ENCODE data around the gene RNF5. TPM values are rescaled to one million over a fixed set of nuclear protein-coding genes. Genes with fewer than 3 reads are reported as not detected.

Gene RNF5
- total and polyA plus RNA-seq, 10 of the 15 experiments (the other 5 are each of a cell fraction or from before 2014, with no cell fraction given), result 31.4 to 114 (median 62.8) TPM

DNA sequence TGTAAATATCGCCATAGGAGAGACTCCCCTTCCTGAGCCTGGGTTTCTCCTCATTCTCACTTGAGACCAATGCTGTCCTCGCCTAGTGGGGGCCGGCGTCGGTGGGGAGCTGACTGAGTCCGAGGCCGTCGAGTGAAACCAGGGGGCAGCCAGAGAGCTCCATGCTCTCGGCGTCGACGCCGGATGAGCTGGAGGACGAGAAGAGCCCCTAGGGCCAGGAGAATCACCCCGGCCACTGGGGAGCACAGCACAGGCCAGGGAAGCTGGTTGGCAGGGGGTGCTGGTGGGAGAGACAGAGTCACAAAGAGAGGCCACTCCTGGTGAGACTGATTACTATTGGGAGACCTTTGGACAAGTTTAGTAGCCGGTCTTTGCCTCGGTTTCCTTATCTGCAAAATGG is 20.7 kb downstream of the RNF5 start (continued):
- TF ChIP-seq, protein P1, sequence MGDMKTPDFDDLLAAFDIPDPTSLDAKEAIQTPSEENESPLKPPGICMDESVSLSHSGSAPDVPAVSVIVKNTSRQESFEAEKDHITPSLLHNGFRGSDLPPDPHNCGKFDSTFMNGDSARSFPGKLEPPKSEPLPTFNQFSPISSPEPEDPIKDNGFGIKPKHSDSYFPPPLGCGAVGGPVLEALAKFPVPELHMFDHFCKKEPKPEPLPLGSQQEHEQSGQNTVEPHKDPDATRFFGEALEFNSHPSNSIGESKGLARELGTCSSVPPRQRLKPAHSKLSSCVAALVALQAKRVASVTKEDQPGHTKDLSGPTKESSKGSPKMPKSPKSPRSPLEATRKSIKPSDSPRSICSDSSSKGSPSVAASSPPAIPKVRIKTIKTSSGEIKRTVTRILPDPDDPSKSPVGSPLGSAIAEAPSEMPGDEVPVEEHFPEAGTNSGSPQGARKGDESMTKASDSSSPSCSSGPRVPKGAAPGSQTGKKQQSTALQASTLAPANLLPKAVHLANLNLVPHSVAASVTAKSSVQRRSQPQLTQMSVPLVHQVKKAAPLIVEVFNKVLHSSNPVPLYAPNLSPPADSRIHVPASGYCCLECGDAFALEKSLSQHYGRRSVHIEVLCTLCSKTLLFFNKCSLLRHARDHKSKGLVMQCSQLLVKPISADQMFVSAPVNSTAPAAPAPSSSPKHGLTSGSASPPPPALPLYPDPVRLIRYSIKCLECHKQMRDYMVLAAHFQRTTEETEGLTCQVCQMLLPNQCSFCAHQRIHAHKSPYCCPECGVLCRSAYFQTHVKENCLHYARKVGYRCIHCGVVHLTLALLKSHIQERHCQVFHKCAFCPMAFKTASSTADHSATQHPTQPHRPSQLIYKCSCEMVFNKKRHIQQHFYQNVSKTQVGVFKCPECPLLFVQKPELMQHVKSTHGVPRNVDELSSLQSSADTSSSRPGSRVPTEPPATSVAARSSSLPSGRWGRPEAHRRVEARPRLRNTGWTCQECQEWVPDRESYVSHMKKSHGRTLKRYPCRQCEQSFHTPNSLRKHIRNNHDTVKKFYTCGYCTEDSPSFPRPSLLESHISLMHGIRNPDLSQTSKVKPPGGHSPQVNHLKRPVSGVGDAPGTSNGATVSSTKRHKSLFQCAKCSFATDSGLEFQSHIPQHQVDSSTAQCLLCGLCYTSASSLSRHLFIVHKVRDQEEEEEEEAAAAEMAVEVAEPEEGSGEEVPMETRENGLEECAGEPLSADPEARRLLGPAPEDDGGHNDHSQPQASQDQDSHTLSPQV (IDR thresholded peaks at IDR 0.05), result no peak
- TF ChIP-seq ZNF274 (IDR thresholded peaks at IDR 0.05; ENCODE audit: insufficient read depth, insufficient read length) (no peak), CREM (IDR thresholded peaks at IDR 0.05; ENCODE audit: low read depth) (no peak), RFX5 (IDR thresholded peaks at IDR 0.05; ENCODE audit: low read depth, low read length) (no peak)
- TF ChIP-seq, protein P2, sequence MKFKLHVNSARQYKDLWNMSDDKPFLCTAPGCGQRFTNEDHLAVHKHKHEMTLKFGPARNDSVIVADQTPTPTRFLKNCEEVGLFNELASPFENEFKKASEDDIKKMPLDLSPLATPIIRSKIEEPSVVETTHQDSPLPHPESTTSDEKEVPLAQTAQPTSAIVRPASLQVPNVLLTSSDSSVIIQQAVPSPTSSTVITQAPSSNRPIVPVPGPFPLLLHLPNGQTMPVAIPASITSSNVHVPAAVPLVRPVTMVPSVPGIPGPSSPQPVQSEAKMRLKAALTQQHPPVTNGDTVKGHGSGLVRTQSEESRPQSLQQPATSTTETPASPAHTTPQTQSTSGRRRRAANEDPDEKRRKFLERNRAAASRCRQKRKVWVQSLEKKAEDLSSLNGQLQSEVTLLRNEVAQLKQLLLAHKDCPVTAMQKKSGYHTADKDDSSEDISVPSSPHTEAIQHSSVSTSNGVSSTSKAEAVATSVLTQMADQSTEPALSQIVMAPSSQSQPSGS (IDR thresholded peaks at IDR 0.05; ENCODE audit: low read length), result no peak

DNA sequence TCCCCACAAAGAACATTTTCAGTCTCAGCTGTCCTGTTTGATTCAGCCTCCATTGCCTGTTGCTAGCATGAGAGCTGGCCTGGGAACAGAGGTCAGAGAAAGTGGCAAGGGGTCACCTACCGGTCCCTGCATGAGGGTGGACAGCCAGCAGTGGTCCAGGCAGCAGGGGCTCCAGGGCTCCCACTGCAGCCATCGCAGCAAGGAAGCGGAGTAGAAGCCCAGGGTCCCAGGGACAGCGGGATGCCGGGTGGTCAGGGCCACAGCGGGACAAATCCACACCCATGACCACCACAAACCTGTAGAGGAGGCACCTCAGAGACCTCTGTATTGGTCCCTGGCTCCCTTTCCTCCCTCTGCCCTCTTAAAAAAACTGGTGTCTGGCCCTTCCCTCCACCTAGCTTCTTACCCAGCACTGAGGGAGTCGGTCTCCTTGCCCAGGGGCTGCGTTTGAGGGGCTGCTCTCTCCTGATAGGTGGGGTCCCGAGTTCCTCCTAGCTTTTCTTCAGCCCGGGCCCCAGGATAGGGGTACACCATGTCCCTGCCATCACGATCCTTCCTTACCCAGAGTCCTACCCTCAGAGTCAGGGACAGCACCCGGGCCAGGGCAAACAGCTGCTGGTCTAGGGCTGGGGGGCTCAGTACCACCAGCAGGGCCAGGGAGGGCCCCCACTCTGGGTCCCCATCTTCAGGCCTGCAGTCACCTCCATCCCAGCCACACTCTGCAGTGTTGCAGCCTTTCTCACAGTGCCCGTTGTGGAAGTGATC is 22.7 kb downstream of the RNF5 start:
- TF ChIP-seq PAX8 (IDR thresholded peaks at IDR 0.05) (no peak), MEF2B (IDR thresholded peaks at IDR 0.05; ENCODE audit: partially characterized antibody, poor library complexity, severe bottlenecking) (no peak), JUNB (IDR thresholded peaks at IDR 0.05) (no peak), RBBP5 (conservative IDR thresholded peaks at IDR 0.05) (no peak), TAF1 (IDR thresholded peaks at IDR 0.05; ENCODE audit: borderline replicate concordance, low read depth, low read length) (no peak)
- RAD21 ChIA-PET (ENCODE audit: unreplicated experiment), result no interaction called here
- SMC1A ChIA-PET (ENCODE audit: uncharacterized antibody, unreplicated experiment), result no interaction called here
- Histone ChIP-seq H3K36me3 (ENCODE audit: control insufficient read depth in 2 of 2, insufficient read depth in 2 of 2, low read length in 1 of 2) (no peaks in the 10 kb centered on the region), H2AFZ (ENCODE audit: control insufficient read depth, low read depth, low read length) (no peak overlapping the region), H3K27ac (ENCODE audit: control insufficient read depth, insufficient read depth) (no peak overlapping the region), H3K4me3 (no peak overlapping the region), H3K9ac (ENCODE audit: control insufficient read depth, insufficient read depth, low read length) (no peak overlapping the region), H3K9me3 (replicated peaks; ENCODE audit: control insufficient read depth, insufficient read depth, low read length) (no peaks in the 10 kb centered on the region), H4K20me1 (ENCODE audit: control insufficient read depth, insufficient read depth) (no peaks in the 10 kb centered on the region), H3K79me2 (ENCODE audit: control insufficient read depth, insufficient read depth, low read length) (peaks cover 2% of the 10 kb centered on the region), H3K4me1 (ENCODE audit: control insufficient read depth, insufficient read depth, low read length) (peaks cover 10% of the 10 kb centered on the region), H3K27me3 (replicated peaks in 1 of 2; ENCODE audit: control insufficient read depth in 2 of 2, insufficient read depth in 2 of 2, low read length in 1 of 2) (no peaks in the 10 kb centered on the region), H3K4me2 (ENCODE audit: control insufficient read depth, insufficient read depth) (no peak overlapping the region)
- BruUV-seq (replicated peaks), result no TSS peak
- ATAC-seq (no peak), FAIRE-seq (no peak), DNase-seq (ENCODE audit: low read depth, low spot score) (no peak)
- CTCF ChIA-PET, result no interaction called here
- intact Hi-C loops (cut with micrococcal nuclease; ENCODE audit: unreplicated experiment) (no loop called here), in situ Hi-C loops (cut with MboI) (no loop called here)
- WGBS (ENCODE audit: insufficient coverage, insufficient replicate concordance, low lambda C conversion rate, missing lambda C conversion rate), result 44% methylated on average over 13 of the region's 13 CpGs
- POLR2A ChIA-PET, result interaction anchor here (0.5 kb wide), 1 partner anchor 24 kb away, joined by 3 read pairs; no protein-coding TSS in a partner anchor

All from GM12878 (cell line).